Measurements from ENCODE around the gene CDRT15.

Gene CDRT15

GRCh38 chr17:14203388-14203787 is 33.3 kb downstream of the CDRT15 start:
- peak; percentile 46 for TF ChIP-seq CTCF (IDR thresholded peaks at IDR 0.05; ENCODE audit: low read depth, low read length, missing control alignments)
- in situ Hi-C loops (cut with HindIII; ENCODE audit: low sequenced_read_pairs) = no loop called here
- DNase-seq (ENCODE audit: low read depth) = no peak

DNA sequence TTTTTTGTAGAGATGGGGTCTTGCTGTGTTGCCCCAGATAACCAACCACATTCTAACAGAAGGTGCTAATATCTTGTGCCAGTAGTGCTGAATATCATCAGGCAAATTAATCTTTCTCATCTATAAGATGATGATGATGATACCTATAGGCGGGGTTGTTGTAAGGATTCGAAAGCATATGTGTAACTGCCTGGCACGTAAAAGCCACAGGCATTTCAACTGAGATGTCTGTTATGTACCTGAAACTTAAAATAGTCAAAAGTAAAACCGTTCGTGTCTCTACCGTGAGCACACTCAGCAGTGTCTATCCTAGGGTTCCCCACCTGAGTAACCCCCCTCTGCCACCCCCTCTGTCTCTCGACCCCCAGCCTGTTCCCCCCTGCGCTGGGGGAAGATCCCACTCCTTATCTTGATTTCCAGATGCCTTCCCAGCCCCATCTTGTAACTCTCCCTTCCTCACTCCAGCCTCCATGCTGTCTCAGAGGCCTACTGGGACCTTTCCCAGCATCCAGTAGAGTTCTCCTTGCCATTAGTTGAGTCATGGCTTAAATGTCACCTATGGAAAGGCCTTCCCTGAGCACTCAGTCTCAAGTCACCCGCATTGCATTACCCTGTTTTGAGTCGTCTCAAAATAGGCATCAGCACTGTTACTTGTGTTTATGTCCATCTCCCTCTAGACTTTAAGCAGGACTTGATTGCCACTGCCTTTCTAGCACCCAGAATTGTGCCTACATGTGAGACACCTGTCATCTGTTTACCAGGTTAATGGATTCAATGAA is 34.1 kb downstream of the CDRT15 start:
- no peak for TF ChIP-seq CTCF (IDR thresholded peaks at IDR 0.05; ENCODE audit: low read depth, low read length, missing control alignments)
- in situ Hi-C loops (cut with HindIII; ENCODE audit: low sequenced_read_pairs) = no loop called here
- no peak overlapping the region for H3K4me3 ChIP-seq (ENCODE audit: low read depth, low read length)
- no peak for DNase-seq (ENCODE audit: low read depth)

More at GRCh38 chr17:14203388-14203787, 33.3 kb downstream of the CDRT15 start:
- no peak overlapping the region for H3K4me3 ChIP-seq (ENCODE audit: low read depth, low read length)

- in situ Hi-C loops (cut with HindIII; ENCODE audit: low sequenced_read_pairs) = no loop called here
- no peak for TF ChIP-seq CTCF (IDR thresholded peaks at IDR 0.05; ENCODE audit: low read depth, low read length, missing control alignments)
- H3K4me3 ChIP-seq (ENCODE audit: low read depth, low read length) = no peak overlapping the region
- DNase-seq (ENCODE audit: low read depth) = no peak
These were observed 34.7 kb downstream of the CDRT15 start for GRCh38 chr17:14201988-14202380.

GRCh38 chr17:14201021-14201987 is 35.4 kb downstream of the CDRT15 start:
- H3K4me3 ChIP-seq (ENCODE audit: low read depth, low read length) = no peak overlapping the region
- in situ Hi-C loops (cut with HindIII; ENCODE audit: low sequenced_read_pairs) = no loop called here
- TF ChIP-seq CTCF (IDR thresholded peaks at IDR 0.05; ENCODE audit: low read depth, low read length, missing control alignments) = no peak
- no peak for DNase-seq (ENCODE audit: low read depth)

DNA sequence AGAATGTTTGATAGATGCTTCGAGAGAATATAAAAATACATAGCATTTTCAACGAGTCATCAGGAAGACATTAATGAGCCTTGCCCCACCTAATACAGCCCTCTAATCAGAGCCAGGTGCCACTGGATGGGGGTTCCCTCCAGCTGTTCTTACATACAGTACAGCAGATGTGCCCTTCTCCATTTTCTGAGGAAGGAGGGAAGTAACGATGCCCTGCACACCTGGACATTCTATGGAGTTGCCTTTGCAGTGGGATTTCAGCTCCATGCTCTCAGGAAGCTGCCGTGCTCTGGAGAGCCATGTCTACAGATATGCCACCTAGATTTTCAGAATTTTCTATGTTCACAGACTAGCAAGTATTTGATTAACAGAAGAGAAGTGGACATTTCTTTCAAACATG is 36.3 kb downstream of the CDRT15 start:
- DNase-seq (ENCODE audit: low read depth) = no peak
- H3K4me3 ChIP-seq (ENCODE audit: low read depth, low read length) = no peak overlapping the region
- no peak for TF ChIP-seq CTCF (IDR thresholded peaks at IDR 0.05; ENCODE audit: low read depth, low read length, missing control alignments)
- in situ Hi-C loops (cut with HindIII; ENCODE audit: low sequenced_read_pairs) = no loop called here

DNA sequence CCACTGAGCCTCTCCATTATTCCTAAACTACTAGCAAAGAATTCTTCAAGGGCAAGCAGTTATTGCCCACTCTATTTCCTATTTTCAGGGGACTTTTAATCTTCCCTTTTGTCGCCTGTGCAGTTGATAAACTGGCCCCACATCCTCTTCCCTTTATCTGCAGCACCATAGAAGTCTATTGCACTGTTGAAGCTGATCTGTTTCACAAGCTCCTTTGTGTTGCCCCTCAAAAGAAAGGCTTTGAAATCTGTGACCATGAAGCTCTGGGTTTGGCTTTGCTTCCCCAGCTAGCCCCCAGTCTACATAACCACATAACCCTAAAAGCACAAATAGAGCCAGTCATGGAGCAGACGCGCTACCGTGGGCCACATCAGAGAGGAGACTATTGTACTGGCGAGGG is 37.1 kb downstream of the CDRT15 start:
- no peak for DNase-seq (ENCODE audit: low read depth)
- H3K4me3 ChIP-seq (ENCODE audit: low read depth, low read length) = no peak overlapping the region
- no peak for TF ChIP-seq CTCF (IDR thresholded peaks at IDR 0.05; ENCODE audit: low read depth, low read length, missing control alignments)
- in situ Hi-C loops (cut with HindIII; ENCODE audit: low sequenced_read_pairs) = no loop called here
